OCI-LY3 (cell line): ENCODE data around the gene STAT4.

ENCODE experiments used
- H2AFZ ChIP-seq: fragments of 200-600, 300-600 bp; shearing (Covaris generic); 2 replicates; pipeline ENCODE4 v1.6.0; 2014; ENCODE audit warnings: antibody characterized with exemption, low read depth, low read length
- H3K27ac ChIP-seq: fragments of 200-600, 300-600 bp; sonication (generic); 2 replicates; pipeline ENCODE4 v1.5.1; 2014; ENCODE audit warnings: mild to moderate bottlenecking, low read length, moderate library complexity, mixed read lengths
- H3K27me3 ChIP-seq: fragments of 200-600, 300-600 bp; sonication (generic); 2 replicates; pipeline ENCODE4 v1.6.1; 2014; ENCODE audit warnings: low read depth, low read length, mixed read lengths
- H3K36me3 ChIP-seq: fragments of 200-600, 300-600 bp; sonication (generic); replicated peaks from 2 replicates; pipeline ENCODE3; 2014; ENCODE audit warnings: low read depth, low read length, mixed read lengths
- H3K4me1 ChIP-seq: fragments of 300-600, 200-600 bp; sonication (generic); 2 replicates; pipeline ENCODE4 v1.6.1; 2014; ENCODE audit warnings: low read length, mixed read lengths
- H3K4me2 ChIP-seq: fragments of 200-600, 300-600 bp; sonication (generic); 2 replicates; pipeline ENCODE4 v1.6.1; 2014; ENCODE audit warnings: low read length, mixed read lengths
- H3K4me3 ChIP-seq: fragments of 300-600, 200-600 bp; sonication (generic); 2 replicates; pipeline ENCODE4 v1.5.1; 2014; ENCODE audit warnings: antibody characterized with exemption, mild to moderate bottlenecking, low read length, moderate library complexity
- H3K79me2 ChIP-seq: fragments of 300-600, 200-600 bp; shearing (Covaris generic); 2 replicates; pipeline ENCODE4 v1.6.1; 2014; ENCODE audit warnings: mild to moderate bottlenecking, low read length, mixed read lengths
- H3K9ac ChIP-seq: fragments of 300-600, 200-600 bp; shearing (Covaris generic); 2 replicates; pipeline ENCODE4 v1.6.0; 2014; ENCODE audit warnings: mild to moderate bottlenecking, low read length, moderate library complexity
- H3K9me3 ChIP-seq: fragments of 200-600, 300-600 bp; shearing (Covaris generic); 2 replicates; pipeline ENCODE4 v1.6.1; 2014; ENCODE audit warnings: low read length, mixed read lengths; ENCODE audit not compliant: insufficient read depth
- H4K20me1 ChIP-seq: fragments of 200-600, 300-600 bp; sonication (generic); 2 replicates; pipeline ENCODE4 v1.6.1; 2016; ENCODE audit warnings: low read length, mixed read lengths; ENCODE audit not compliant: insufficient read depth
- EZH2phosphoT487 ChIP-seq: fragments of 200-600 bp; shearing (Covaris generic); IDR thresholded peaks from 2 replicates; pipeline ENCODE4 v1.6.1; 2018; ENCODE audit warnings: antibody characterized with exemption, mixed run types, low read depth
- TF ChIP-seq, protein P1 (sequence below): fragments of 200-600, 300-600 bp; sonication (generic); IDR thresholded peaks from 2 replicates; pipeline ENCODE4 v1.5.1; 2014; ENCODE audit warnings: antibody characterized with exemption, low read length, low read depth

Gene STAT4

GRCh38 chr2:191183081-191183480 is 32.3 kb upstream of the STAT4 start:
- Histone ChIP-seq H3K27me3 (peaks cover 15% of the 10 kb centered on the region), H3K79me2 (no peaks in the 10 kb centered on the region), H3K36me3 (no peaks in the 10 kb centered on the region), H3K4me1 (no peaks in the 10 kb centered on the region), H3K9me3 (no peaks in the 10 kb centered on the region), H3K4me2 (no peak overlapping the region), H3K27ac (no peak overlapping the region), H3K9ac (no peak overlapping the region), H4K20me1 (no peaks in the 10 kb centered on the region), H3K4me3 (no peak overlapping the region), H2AFZ (no peak overlapping the region)
- TF ChIP-seq, protein P1, sequence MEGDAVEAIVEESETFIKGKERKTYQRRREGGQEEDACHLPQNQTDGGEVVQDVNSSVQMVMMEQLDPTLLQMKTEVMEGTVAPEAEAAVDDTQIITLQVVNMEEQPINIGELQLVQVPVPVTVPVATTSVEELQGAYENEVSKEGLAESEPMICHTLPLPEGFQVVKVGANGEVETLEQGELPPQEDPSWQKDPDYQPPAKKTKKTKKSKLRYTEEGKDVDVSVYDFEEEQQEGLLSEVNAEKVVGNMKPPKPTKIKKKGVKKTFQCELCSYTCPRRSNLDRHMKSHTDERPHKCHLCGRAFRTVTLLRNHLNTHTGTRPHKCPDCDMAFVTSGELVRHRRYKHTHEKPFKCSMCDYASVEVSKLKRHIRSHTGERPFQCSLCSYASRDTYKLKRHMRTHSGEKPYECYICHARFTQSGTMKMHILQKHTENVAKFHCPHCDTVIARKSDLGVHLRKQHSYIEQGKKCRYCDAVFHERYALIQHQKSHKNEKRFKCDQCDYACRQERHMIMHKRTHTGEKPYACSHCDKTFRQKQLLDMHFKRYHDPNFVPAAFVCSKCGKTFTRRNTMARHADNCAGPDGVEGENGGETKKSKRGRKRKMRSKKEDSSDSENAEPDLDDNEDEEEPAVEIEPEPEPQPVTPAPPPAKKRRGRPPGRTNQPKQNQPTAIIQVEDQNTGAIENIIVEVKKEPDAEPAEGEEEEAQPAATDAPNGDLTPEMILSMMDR: no peak
- no peak for TF ChIP-seq EZH2phosphoT487

DNA sequence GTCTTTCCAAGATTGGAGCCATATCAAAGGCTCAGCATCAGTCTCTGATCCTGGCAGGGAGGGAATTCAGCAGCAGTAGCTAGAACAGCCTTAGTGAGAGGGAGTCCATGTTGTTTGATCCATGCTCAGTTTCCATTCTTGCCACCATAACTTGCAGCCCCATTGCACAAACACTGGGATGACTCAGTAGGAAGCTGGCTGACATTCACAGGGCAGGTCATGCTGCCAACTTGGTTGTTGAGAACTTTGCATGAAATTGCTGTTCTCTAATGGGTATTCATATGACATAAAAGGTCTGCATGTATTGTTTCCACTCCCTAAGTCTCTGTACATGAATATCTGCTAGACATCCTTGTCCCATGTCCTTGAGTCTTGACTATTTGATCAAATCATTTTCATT is 29.9 kb upstream of the STAT4 start:
- Histone ChIP-seq H3K9ac (no peak overlapping the region), H3K4me1 (peaks cover 11% of the 10 kb centered on the region), H3K27ac (no peak overlapping the region), H3K27me3 (peaks cover 11% of the 10 kb centered on the region), H3K9me3 (no peaks in the 10 kb centered on the region), H3K4me2 (no peak overlapping the region), H3K36me3 (no peaks in the 10 kb centered on the region), H3K79me2 (no peaks in the 10 kb centered on the region), H2AFZ (no peak overlapping the region), H3K4me3 (no peak overlapping the region), H4K20me1 (no peaks in the 10 kb centered on the region)
- no peak for TF ChIP-seq EZH2phosphoT487
- TF ChIP-seq, protein P1: no peak

- H3K27me3 ChIP-seq: peaks cover 10% of the 10 kb centered on the region
- no peak overlapping the region for H2AFZ ChIP-seq
- H3K9ac ChIP-seq: no peak overlapping the region
- no peaks in the 10 kb centered on the region for H4K20me1 ChIP-seq
- H3K36me3 ChIP-seq: no peaks in the 10 kb centered on the region
- peaks cover 14% of the 10 kb centered on the region for H3K4me1 ChIP-seq
- H3K27ac ChIP-seq: no peak overlapping the region
- no peaks in the 10 kb centered on the region for H3K9me3 ChIP-seq
- no peak overlapping the region for H3K4me3 ChIP-seq
- H3K4me2 ChIP-seq: no peak overlapping the region
- H3K79me2 ChIP-seq: no peaks in the 10 kb centered on the region
- TF ChIP-seq EZH2phosphoT487: no peak
- TF ChIP-seq, protein P1: no peak
Measured at GRCh38 chr2:191180276-191180675, 29.5 kb upstream of the STAT4 start.

- H3K27ac ChIP-seq: no peak overlapping the region
Measured at GRCh38 chr2:191178806-191179514, 28.2 kb upstream of the STAT4 start.

More at GRCh38 chr2:191178806-191179514, 28.2 kb upstream of the STAT4 start:
- Histone ChIP-seq H3K27me3 (0 out of 2 replicates have a peak, but pooled peaks cover 3% of the 10 kb centered on the region), H2AFZ (no peak overlapping the region), H3K4me1 (peaks cover 14% of the 10 kb centered on the region), H3K36me3 (no peaks in the 10 kb centered on the region), H3K79me2 (no peaks in the 10 kb centered on the region), H4K20me1 (no peaks in the 10 kb centered on the region), H3K9me3 (no peaks in the 10 kb centered on the region), H3K4me2 (no peak overlapping the region), H3K9ac (no peak overlapping the region), H3K4me3 (no peak overlapping the region)
- TF ChIP-seq, protein P1: no peak
- TF ChIP-seq EZH2phosphoT487: no peak
